Cerebellar cortex (tissue), 1 donor: ENCODE results near the gene STX4.
A peak's percentile ranks its signal among the peaks of the same experiment; 100 is the strongest.

ENCODE experiments used
- DNase-seq: peaks from one replicate; pipeline ENCODE4 v3.0.0-alpha.2; 2015; ENCODE audit warnings: low spot score

Gene STX4

GRCh38 chr16:31067342-31067741, 34.0 kb downstream of the STX4 start:
- DNase-seq = no peak

DNA sequence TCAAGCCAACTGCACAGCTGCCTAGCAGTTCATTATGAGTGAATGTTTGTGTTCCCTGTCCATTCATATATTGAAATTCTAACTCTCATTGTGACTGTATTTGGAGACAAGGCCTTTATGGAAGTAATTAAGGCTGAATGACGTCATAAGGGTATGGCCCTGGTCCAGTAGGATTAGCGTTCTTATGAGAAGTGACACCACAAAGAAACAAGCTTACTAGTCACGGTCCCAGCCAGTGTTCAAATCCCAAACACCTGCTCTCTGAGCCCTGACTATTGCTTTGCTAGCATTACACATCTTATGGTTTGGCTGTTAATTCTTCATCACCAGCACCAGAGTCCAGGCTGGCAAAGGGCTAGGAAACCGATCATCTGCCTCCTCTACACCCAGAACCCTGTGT, 38.5 kb downstream of the STX4 start:
- DNase-seq = no peak

GRCh38 chr16:31072540-31073141, 39.3 kb downstream of the STX4 start:
- peak; percentile 62 for DNase-seq

- peak; percentile 93 for DNase-seq
Observed at GRCh38 chr16:31073142-31073969, 40.0 kb downstream of the STX4 start.

GRCh38 chr16:31073970-31074813, 40.8 kb downstream of the STX4 start, which contains the start of the genes ZNF646 and ZNF668:
Gene ZNF646, plus strand, starts transcription at chr16:31074422. Its CDS starts 1,903 bp downstream, at chr16:31076325.
Gene ZNF668, minus strand, starts transcription at chr16:31074240. Its CDS starts 9,781 bp downstream, at chr16:31064459.
- peak; percentile 100 for DNase-seq

DNA sequence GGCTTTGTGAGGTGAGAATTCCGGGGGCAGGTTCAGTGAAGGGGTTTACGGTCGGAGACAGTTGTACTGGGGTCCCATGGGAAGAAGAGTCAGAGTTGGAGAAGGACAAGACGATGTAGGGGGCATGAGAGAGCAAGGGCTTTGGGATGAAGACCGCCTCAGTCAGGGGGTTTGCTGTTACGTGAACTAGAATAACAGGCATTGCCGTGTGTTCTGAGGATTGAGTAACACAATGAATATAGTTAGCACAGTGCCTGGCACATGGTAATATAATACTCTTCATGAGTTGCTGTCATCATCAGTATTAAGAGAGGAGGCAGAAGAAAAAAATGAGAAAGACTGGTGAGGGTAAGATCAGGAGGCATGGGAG, 41.4 kb downstream of the STX4 start:
- DNase-seq = no peak

DNA sequence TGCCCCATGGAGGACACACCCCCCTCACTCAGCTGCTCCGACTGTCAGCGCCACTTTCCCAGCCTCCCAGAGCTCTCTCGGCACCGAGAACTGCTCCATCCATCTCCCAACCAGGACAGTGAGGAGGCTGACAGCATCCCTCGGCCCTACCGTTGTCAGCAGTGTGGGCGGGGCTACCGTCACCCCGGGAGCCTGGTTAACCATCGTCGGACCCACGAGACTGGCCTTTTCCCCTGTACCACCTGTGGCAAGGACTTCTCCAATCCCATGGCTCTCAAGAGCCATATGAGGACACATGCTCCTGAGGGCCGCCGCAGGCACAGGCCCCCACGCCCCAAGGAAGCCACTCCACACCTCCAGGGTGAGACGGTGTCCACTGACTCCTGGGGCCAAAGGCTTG, 43.0 kb downstream of the STX4 start:
- DNase-seq = no peak

DNA sequence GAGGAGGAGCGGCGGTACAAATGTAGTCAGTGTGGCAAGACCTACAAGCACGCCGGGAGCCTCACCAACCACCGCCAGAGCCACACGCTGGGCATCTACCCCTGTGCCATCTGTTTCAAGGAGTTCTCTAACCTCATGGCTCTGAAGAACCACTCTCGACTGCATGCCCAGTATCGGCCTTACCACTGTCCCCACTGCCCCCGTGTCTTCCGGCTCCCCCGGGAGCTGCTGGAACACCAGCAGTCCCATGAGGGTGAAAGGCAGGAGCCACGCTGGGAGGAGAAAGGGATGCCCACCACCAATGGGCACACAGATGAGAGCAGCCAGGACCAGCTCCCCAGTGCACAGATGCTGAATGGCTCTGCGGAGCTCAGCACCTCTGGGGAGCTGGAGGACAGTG, 43.7 kb downstream of the STX4 start:
- DNase-seq = no peak

- DNase-seq = no peak
Observed at GRCh38 chr16:31077592-31078396, 44.4 kb downstream of the STX4 start.

- no peak for DNase-seq
Observed at GRCh38 chr16:31078597-31079341, 45.4 kb downstream of the STX4 start.

DNA sequence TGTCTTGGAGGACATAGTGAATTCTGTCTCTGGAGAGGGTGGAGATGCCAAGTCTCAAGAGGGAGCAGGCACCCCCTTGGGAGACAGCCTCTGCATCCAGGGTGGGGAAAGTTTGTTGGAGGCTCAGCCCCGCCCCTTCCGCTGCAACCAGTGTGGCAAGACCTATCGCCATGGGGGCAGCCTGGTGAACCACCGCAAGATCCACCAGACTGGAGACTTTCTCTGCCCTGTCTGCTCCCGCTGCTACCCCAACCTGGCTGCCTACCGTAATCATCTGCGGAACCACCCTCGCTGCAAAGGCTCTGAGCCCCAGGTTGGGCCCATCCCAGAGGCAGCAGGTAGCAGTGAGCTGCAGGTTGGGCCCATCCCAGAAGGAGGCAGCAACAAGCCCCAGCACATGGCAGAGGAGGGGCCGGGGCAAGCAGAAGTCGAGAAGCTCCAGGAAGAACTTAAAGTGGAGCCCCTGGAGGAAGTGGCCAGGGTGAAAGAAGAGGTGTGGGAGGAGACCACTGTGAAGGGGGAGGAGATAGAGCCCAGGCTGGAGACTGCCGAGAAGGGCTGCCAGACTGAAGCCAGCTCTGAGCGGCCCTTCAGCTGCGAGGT, 46.1 kb downstream of the STX4 start:
- no peak for DNase-seq

- DNase-seq = no peak
Observed at GRCh38 chr16:31080035-31080629, 46.8 kb downstream of the STX4 start.

- DNase-seq = no peak
Observed at GRCh38 chr16:31080756-31081419, 47.5 kb downstream of the STX4 start.

GRCh38 chr16:31081428-31082351, 48.3 kb downstream of the STX4 start:
- DNase-seq = peak; percentile 27

DNA sequence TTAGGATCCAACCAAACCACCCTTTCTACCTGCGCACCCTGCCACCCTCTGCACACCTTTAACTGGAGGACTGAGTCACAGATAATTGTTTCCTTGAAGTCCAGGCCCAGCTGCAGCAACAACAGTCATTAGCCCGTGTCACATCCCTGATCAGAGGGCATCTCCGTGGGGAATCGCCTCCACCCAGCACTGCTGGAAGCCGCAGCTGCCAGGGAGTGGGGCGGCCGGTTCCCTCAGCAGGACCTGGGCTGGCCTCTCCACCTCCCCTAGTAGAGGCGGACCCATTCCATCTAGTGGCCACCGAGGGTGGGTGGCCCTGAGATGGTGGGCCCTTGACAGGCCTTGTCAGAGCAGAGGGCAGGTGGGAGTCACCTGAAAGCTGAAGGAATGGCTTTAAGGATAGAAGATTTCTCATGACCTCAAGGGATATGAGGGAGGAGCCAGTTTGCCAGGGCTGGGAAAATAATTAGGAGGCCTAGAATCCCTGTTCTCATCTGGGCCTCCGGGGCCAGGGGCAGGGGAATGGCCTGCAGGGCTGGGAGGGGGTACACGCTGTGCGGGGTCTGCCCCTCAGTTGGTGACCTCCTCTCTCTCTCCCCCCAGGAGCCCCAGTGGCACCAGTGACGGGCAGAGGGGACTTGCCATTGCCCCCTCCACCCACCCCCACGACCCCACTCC, 49.1 kb downstream of the STX4 start:
- DNase-seq = no peak

DNA sequence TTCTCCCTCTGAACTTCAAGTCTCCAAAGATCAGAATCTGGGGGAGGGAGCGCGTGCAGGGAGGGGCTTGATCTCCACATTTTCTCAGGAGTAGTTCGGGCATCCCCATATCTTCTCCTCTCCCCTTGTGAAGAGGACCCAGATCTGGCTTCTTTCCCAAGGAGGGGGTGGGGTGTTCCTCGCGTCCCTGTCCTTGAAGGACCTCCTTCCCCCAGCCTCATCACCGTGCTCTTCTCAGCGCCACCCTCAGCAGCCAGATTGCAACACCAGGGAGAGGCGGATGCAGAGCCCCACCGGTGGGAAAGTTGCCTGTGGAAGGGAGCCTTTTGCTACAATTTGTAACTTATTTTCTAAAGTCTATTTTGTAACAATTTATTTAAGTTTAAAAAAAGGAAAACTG, 49.7 kb downstream of the STX4 start:
- no peak for DNase-seq

- no peak for DNase-seq
Observed at GRCh38 chr16:31083556-31083955, 50.2 kb downstream of the STX4 start.

- no peak for DNase-seq
Observed at GRCh38 chr16:31083981-31084380, 50.6 kb downstream of the STX4 start.
